Smooth muscle cell of the brain vasculature (primary cell): ENCODE measurements around the gene FAM236C.
"Not testable (repeated sequence)": the region's sequence is repeated elsewhere in the genome, so short reads cannot be mapped to it uniquely, and the experiment has no call there.

Source experiments
- DNase-seq: peaks from one replicate; pipeline ENCODE4 v3.0.0-alpha.2; 2012; ENCODE audit warnings: low read depth, low spot score

Gene FAM236C

DNA sequence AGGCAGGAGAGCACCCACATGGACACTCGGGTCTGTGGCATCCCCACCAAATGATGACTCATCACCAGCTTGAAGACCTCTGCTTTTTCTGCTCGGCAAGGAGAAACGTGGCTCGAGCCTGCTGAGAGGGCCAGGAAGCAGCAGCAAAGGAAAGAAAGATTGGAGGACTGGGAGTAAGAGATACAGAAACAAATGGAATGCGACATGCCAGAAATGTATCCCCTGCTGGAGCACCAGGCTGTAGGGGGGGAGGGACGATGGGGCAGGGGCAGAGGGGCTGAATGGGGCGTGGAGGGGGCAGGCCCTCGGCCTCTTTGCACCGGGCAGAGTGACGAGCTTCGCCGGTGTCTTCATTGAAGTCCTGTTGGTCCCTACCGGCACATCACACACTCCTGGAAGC is at the start of gene FAM236C:
Gene FAM236C, plus strand, starts transcription at position 301 of the 400 bp plus-strand sequence. CDS start 100 bp downstream, outside the sequence.
- DNase-seq = not testable (repeated sequence)

- not testable (repeated sequence) for DNase-seq
Observed at GRCh38 chrX:72882898-72883297, 29.5 kb upstream of the FAM236C start.

DNA sequence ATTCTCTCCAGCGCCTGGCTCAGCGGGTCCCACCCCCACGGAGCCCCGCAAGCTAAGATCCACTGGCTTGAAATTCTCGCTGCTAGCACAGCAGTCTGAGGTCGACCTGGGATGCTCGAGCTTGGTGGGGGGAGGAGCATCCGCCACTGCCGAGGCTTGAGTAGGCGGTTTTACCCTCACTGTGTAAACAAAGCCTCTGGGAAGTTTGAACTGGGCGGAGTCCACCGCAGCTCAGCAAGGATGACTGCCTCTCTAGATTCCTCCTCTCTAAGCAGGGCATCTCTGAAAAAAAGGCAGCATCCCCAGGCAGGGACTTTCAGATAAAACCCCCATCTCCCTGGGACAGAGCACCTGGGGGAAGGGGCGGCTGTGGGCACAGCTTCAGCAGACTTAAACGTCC is 22.7 kb upstream of the FAM236C start:
- DNase-seq = not testable (repeated sequence)

DNA sequence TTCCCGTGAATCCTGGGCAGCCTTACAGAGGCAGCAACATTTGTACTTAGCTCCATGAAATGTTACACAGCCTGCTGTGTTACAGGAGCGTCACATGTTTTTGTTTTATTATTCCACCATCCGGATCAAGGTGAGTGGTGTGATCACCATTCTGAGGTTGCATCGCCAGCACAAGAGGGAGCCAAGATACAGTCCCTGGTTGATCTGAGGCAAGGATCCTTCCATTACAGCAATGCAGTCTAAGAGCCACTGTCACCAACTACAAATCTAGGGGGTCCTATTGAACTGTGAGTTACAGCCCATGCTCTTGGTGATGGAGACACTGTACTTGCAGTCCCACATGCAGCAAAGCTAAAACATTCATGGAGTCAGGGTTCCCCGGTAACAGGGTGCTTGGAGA is 3.7 kb downstream of the FAM236C start:
- DNase-seq = not testable (repeated sequence)

- not testable (repeated sequence) for DNase-seq
Observed at GRCh38 chrX:72932283-72932682, 19.9 kb downstream of the FAM236C start.

DNA sequence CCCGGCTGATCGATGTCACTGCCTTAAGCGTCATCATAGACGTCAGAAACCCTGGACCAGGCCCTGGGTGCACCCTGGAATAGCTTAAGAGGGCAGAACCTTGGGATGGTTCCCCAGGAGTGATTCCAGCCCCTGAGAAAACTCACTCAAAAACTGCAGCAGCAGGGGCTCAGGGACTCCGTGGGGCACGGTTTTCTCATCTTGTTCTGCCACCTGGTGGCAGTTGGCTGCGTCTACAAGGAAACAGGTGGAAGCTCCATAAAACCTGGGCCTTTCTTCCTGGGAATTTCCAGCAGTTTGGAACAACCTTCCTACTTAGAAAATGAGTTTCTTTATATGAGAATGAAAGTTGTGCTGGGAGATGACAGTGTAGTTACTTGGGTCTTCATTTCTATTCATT is 24.0 kb downstream of the FAM236C start:
- not testable (repeated sequence) for DNase-seq

DNA sequence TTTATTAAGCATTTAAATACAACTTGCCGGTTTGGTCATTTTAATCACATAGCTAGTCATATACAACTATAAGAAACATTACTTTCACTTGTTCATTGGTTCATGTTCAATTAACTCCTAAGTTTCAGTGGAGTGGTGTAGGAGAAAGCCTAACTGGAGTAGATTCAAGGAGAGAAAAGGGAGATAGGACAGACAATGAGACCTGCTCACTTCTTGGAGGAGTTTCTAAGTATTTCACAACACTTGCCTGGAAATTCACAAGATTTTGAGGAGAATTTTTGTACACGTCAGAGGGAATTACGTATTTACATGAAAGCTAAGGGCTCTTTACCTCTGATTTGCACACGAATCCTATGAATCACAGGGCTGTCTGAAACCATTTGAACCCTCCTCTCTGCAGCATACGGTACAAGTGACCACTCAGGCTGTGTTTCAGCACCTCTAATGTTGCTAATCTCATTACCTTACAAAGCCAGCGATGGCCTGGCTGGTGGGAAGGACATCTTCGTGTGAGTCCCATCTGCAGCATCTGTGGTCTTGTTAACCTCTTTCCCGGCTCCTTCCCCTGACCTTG is 24.6 kb downstream of the FAM236C start:
- DNase-seq = not testable (repeated sequence)

DNA sequence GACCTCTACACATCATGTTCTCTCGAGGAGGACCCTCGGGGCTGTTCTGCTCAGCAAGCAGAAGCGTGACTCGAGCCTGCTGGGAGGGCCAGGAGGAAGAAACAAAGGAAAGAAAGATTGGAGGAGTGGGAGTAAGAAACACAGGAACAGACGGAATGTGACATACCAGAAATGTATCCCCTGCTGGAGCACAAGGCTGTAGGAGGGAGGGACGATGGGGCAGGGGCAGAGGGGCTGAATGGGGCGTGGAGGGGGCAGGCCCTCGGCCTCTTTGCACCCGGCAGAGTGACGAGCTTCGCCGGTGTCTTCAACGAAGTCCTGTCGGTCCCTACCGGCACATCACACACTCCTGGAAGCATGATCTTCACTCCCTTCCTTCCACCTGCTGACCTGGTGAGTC is 25.5 kb downstream of the FAM236C start, which contains the start of gene FAM236A:
Gene FAM236A, plus strand, starts transcription at position 301 of the 400 bp plus-strand sequence. Its CDS starts 57 bp downstream, at position 358.
- not testable (repeated sequence) for DNase-seq

DNA sequence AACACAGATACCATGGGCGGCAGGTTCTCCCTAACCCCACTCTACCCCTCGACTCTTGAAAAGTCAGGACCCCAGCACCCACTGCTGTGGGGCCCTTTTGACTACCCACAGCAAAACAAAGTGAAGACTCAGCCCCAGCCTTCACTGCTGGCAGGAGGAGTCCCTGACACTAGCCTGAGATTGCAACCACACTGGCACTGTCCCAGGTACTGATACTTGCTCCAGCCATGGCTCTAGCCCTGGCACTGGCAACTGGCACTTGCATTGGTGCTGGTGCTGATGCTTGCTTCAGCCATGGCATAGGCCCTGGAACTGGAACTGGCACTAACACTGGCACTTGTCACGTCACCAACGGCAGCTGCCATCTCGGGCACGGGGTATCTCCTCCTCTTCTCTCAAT is 29.9 kb downstream of the FAM236C start:
- not testable (repeated sequence) for DNase-seq

DNA sequence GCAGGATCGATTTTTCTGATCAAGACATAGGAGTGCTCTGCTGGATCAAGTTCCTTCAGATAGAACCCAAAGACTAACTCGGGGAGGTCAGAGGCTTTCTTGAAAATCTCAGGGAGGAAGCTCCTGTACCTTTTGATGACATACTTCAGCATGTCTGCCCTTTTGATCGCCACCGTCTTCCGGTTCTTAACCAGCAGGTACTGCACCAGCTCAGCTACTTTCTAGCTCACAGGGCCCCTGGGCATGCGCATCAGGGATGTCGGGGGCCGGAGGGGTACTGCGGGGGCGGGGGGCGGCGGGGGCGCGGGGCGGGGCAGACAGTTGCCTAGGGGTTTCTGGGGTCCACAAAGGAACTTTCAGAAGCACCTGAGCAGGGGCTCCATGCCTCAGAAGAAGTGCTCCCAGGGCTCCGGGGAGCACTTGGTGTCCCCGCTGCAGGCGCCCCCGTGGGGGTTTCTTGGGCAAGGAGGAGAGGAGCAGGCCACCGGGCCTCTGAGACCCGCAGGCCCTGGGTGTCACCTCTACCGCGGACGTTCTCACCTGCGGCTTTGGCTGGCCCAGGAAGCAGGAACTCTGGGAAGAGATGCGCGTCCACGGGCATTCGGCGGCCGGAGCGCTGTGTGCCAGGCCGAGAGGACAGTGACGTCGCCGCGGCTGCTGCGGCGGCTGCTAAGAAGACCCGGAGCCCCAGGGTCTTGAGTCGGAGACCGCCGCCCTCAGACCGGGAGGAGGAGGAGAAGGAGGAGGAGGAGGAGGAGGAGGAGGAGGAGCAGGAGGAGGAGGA is 30.8 kb downstream of the FAM236C start:
- not testable (repeated sequence) for DNase-seq

DNA sequence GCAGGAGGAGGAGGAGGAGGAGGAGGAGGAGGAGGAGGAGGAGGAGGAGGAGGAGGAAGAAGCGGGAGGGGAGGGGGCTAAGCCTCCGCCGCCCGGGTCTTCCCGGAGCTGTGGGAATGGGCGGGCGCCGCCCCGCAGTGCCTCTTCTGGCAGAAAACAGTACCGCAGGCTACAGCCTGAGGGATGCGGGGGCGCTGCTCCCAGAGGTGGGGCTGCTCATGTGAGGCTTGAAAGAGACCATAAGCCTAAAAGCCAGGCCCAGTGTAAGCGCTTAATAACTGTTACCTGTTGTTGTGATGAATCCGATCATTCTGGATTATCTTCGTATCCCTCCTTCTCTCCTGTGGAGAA is 31.4 kb downstream of the FAM236C start, which contains the start of gene DMRTC1:
Gene DMRTC1, minus strand, starts transcription at position 19 of the 351 bp plus-strand sequence. CDS start 68,143 bp downstream, outside the sequence.
- not testable (repeated sequence) for DNase-seq

DNA sequence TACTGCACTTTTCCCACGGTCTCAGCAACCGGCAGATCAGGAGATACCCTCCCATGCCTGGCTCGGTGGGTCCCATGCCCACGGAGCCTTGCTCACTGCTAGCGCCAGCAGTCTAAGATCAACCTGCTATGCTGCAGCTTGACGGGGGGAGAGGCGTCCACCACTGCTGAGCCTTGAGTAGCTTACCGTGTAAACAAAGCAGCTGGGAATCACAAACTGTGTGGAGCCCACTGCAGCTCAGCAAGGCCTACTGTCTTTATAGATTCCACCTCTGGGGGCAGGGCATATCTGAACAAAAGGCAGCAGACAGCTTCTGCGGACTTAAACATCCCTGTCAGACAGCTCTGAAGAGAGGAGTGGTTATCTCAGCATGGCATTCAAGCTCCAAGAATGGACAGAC is 47.6 kb downstream of the FAM236C start:
- not testable (repeated sequence) for DNase-seq
